IMR-90 (cell line): ENCODE data around the gene ATIC.

Source experiments
- BHLHE40 ChIP-seq: fragments of 150-350 bp; IDR thresholded peaks from 2 replicates; pipeline ENCODE4 v1.6.1; 2016; ENCODE audit warnings: mild to moderate bottlenecking, low read depth, low read length
- CEBPB ChIP-seq: IDR thresholded peaks from 2 replicates; pipeline ENCODE4 v1.6.1; 2012; ENCODE audit warnings: low read depth, low read length, improper control_type of control experiment
- FOS ChIP-seq: fragments of 150-350 bp; IDR thresholded peaks from 2 replicates; pipeline ENCODE4 v1.6.1; 2016; ENCODE audit warnings: low read depth, low read length
- MAFK ChIP-seq: IDR thresholded peaks from 2 replicates; pipeline ENCODE4 v1.6.1; 2012; ENCODE audit warnings: low read depth, low read length, improper control_type of control experiment
- MAZ ChIP-seq: IDR thresholded peaks from 2 replicates; pipeline ENCODE4 v1.6.1; 2012; ENCODE audit warnings: low read depth, mild to moderate bottlenecking, low read length, improper control_type of control experiment, moderate library complexity, borderline replicate concordance
- MXI1 ChIP-seq: IDR thresholded peaks from 2 replicates; pipeline ENCODE4 v1.6.1; 2012; ENCODE audit warnings: low read depth, mild to moderate bottlenecking, low read length, moderate library complexity, borderline replicate concordance
- POLR2A ChIP-seq: IDR thresholded peaks from 2 replicates; pipeline ENCODE4 v1.6.1; 2012; ENCODE audit warnings: mild to moderate bottlenecking, low read depth, low read length
- RAD21 ChIP-seq: IDR thresholded peaks from 2 replicates; pipeline ENCODE4 v1.6.1; 2012; ENCODE audit warnings: low read length, improper control_type of control experiment
- RCOR1 ChIP-seq: IDR thresholded peaks from 2 replicates; pipeline ENCODE4 v1.6.1; 2012; ENCODE audit warnings: mild to moderate bottlenecking, low read length, improper control_type of control experiment; ENCODE audit not compliant: insufficient replicate concordance
- RFX5 ChIP-seq: IDR thresholded peaks from 2 replicates; pipeline ENCODE4 v1.8.0; 2012; ENCODE audit warnings: low read depth, mild to moderate bottlenecking, low read length, moderate library complexity
- SMC3 ChIP-seq: fragments of 150-350 bp; IDR thresholded peaks from 2 replicates; pipeline ENCODE4 v1.6.1; 2016; ENCODE audit warnings: low read depth, mild to moderate bottlenecking, antibody characterized with exemption, low read length, moderate library complexity
- TF ChIP-seq, protein P1 (sequence below): conservative IDR thresholded peaks from 2 replicates; pipeline ENCODE4 v1.5.1; 2012; ENCODE audit warnings: mild to moderate bottlenecking, low read depth, low read length, improper control_type of control experiment
- TF ChIP-seq, protein P2 (sequence below): fragments of 150-350 bp; IDR thresholded peaks from 2 replicates; pipeline ENCODE4 v1.6.1; 2017; ENCODE audit warnings: mild to moderate bottlenecking, antibody characterized with exemption, low read length, low read depth
- TF ChIP-seq, protein P3 (sequence below): fragments of 150-350 bp; IDR thresholded peaks from 2 replicates; pipeline ENCODE4 v1.6.1; 2016; ENCODE audit warnings: low read depth, mild to moderate bottlenecking, low read length, moderate library complexity, borderline replicate concordance

DNA sequence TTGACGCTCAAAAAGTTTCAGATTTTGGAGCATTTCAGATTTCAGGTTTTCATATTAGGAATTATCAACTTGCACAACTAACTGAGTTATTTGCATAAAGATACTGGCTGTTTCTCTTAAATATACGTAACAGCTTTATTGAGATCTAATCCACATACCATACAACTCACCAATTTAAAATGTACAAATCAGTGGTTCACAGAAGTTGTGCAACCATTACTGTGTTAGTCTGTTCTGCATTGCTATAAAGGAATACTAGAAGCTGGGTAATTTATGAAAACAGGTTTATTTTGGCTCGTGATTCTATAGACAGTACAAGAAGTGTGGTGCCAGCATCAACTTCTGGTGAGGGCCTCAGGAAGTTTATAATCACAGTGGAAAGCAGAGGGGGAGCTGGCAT lies 8.2 kb downstream of the ATIC start:
- TF ChIP-seq RCOR1 (no peak), BHLHE40 (no peak), POLR2A (no peak), CEBPB (peak; percentile 60), SMC3 (no peak), RAD21 (no peak), FOS (no peak), MAFK (no peak), MXI1 (no peak), RFX5 (no peak), MAZ (no peak)
- TF ChIP-seq, protein P1, sequence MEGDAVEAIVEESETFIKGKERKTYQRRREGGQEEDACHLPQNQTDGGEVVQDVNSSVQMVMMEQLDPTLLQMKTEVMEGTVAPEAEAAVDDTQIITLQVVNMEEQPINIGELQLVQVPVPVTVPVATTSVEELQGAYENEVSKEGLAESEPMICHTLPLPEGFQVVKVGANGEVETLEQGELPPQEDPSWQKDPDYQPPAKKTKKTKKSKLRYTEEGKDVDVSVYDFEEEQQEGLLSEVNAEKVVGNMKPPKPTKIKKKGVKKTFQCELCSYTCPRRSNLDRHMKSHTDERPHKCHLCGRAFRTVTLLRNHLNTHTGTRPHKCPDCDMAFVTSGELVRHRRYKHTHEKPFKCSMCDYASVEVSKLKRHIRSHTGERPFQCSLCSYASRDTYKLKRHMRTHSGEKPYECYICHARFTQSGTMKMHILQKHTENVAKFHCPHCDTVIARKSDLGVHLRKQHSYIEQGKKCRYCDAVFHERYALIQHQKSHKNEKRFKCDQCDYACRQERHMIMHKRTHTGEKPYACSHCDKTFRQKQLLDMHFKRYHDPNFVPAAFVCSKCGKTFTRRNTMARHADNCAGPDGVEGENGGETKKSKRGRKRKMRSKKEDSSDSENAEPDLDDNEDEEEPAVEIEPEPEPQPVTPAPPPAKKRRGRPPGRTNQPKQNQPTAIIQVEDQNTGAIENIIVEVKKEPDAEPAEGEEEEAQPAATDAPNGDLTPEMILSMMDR = no peak
- TF ChIP-seq, protein P2, sequence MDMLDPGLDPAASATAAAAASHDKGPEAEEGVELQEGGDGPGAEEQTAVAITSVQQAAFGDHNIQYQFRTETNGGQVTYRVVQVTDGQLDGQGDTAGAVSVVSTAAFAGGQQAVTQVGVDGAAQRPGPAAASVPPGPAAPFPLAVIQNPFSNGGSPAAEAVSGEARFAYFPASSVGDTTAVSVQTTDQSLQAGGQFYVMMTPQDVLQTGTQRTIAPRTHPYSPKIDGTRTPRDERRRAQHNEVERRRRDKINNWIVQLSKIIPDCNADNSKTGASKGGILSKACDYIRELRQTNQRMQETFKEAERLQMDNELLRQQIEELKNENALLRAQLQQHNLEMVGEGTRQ = no peak
- TF ChIP-seq, protein P3, sequence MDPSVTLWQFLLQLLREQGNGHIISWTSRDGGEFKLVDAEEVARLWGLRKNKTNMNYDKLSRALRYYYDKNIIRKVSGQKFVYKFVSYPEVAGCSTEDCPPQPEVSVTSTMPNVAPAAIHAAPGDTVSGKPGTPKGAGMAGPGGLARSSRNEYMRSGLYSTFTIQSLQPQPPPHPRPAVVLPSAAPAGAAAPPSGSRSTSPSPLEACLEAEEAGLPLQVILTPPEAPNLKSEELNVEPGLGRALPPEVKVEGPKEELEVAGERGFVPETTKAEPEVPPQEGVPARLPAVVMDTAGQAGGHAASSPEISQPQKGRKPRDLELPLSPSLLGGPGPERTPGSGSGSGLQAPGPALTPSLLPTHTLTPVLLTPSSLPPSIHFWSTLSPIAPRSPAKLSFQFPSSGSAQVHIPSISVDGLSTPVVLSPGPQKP = no peak
